AG04450 (cell line): Measurements from ENCODE around the gene SLC25A53. TPM values are rescaled to one million over a fixed set of nuclear protein-coding genes. Genes with fewer than 3 reads are reported as not detected.
"Not testable (repeated sequence)": the region's sequence is repeated elsewhere in the genome, so short reads cannot be mapped to it uniquely, and the experiment has no call there.

Experiments
- CTCF ChIA-PET: fragments of 300-600, 350-600 bp; formaldehyde crosslinking; extraction: SDS; loops from one replicate; lab custom pipeline; 2022; ENCODE audit warnings: antibody characterized with exemption, inconsistent platforms; lab: Charles Lee
- POLR2A ChIA-PET: fragments of 350-600 bp; formaldehyde crosslinking; extraction: SDS; loops from one replicate; lab custom pipeline; 2021; ENCODE audit warnings: antibody characterized with exemption, inconsistent platforms; lab: Yijun Ruan, JAX
- DNase-seq: peaks from one replicate; pipeline ENCODE4 v3.0.0-alpha.2; 2011; ENCODE audit warnings: low read depth, low spot score
- H3K27ac ChIP-seq: one replicate; pipeline ENCODE4 v1.5.1; 2012; ENCODE audit warnings: low read depth, low read length, control low read depth
- H3K27me3 ChIP-seq: one replicate; pipeline ENCODE4 v1.6.0; 2012; ENCODE audit warnings: low read length; ENCODE audit not compliant: control insufficient read depth, insufficient read depth
- H3K4me3 ChIP-seq: 2 replicates; pipeline ENCODE4 v1.5.1; 2011; ENCODE audit warnings: mild to moderate bottlenecking, low read depth, low read length, control low read depth
- H3K9me3 ChIP-seq: 2 replicates; pipeline ENCODE4 v1.5.1; 2012; ENCODE audit warnings: low read length; ENCODE audit not compliant: control insufficient read depth, insufficient read depth
- polyA plus RNA-seq: library from polyadenylated mRNA; depleted of rRNA; stranded (reverse); fragments of >200 nt; gene quantifications from 2 replicates; pipeline ENCODE4 v1.2.3, GENCODE V29; 2011; rRNA removed

Gene SLC25A53
- polyA plus RNA-seq, 1 experiment = 5.6 TPM

DNA sequence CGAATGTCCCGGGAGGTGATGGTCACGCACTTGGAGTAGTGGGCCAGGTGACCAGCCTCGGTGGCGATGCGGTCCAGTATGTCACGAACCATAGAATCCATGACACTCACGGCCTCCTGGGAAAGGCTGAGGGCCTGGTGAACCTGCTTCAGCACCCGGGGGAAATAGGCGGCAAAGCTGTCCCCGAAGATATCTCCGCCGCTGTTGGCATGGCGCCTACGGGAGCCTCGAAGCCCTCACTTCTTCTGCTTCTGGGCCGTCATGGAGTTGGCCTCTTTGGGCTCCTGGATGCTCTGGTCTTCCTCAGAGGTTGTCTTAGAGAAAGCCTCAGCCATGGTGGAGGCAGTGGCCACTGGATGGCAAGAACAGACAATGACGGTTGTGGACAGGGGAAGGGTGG lies 94.2 kb downstream of the SLC25A53 start:
- H3K27me3 ChIP-seq, CTCF ChIA-PET, H3K4me3 ChIP-seq, H3K27ac ChIP-seq, H3K9me3 ChIP-seq, POLR2A ChIA-PET, DNase-seq: not testable (repeated sequence)

GRCh38 chrX:104054956-104055355 lies 101.9 kb downstream of the SLC25A53 start:
- H3K9me3 ChIP-seq, CTCF ChIA-PET, H3K4me3 ChIP-seq, DNase-seq, POLR2A ChIA-PET, H3K27me3 ChIP-seq, H3K27ac ChIP-seq: not testable (repeated sequence)

Other genes with a start within 250 kb of the SLC25A53 start
- gene TMSB15B, start 194.4 kb downstream of the SLC25A53 start, polyA plus RNA-seq = 14.0 and 19.0 TPM in 2 replicates
- not detected in 2 replicates for gene H2BW1, start 143.3 kb downstream of the SLC25A53 start, polyA plus RNA-seq
- gene H2BW2, start 117.1 kb downstream of the SLC25A53 start, polyA plus RNA-seq = not detected in 2 replicates
- gene TMSB15C, start 80.8 kb downstream of the SLC25A53 start, polyA plus RNA-seq = 4.4 and 7.1 TPM in 2 replicates
- gene ZCCHC18, start 44.5 kb downstream of the SLC25A53 start, polyA plus RNA-seq = 1.9 and 2.1 TPM in 2 replicates
- 6.0 and 7.1 TPM in 2 replicates for gene FAM199X, start 9.4 kb upstream of the SLC25A53 start, polyA plus RNA-seq
- gene ESX1, start 97.9 kb upstream of the SLC25A53 start, polyA plus RNA-seq = not detected in 2 replicates